ENCODE data around the gene TMEM50B.
"Not testable (repeated sequence)": the region's sequence is repeated elsewhere in the genome, so short reads cannot be mapped to it uniquely, and the experiment has no call there.

The TMEM50B gene
- 66.6 reads per million, percentile 74 among the genes with 10 or more reads in this experiment for total RNA-seq

DNA sequence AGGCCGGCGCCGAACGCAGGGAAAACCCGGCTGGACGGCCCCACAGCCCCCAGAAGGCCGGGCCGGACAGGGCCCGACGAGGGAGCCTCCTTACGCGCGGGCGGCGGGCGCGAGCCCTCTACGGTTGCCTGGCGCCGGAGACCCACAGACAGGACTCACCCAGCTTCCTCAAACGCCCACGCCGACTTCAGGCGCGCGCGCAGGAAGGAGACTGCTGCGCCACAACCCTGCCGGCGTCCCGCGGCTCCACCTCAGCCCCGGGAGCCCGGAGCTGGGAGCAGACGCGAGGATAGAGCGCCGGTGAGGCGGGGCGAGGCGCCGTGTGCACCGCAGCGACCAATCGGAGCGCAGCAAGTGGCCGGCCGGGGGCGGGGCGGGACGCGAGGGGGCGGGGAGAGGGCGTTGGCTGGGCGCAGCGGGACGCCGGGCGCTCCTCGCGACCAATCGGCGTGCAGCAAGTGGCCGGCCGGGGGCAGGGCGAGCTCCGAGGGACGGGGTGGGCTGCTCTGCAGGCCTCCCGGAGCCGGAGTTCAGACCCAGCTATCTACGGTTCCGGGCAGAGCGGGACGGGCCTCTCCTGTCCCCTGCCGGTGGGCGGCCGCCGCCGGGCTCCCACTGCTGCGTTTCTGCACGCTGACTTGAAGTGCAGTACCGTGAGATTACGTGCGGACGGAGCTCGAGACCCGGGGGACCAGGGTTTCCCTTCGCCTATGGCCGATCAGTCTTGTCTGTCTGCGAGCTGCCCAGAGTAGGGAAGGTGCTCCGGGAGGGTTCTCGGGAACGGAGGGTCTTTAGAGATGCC lies at the start of gene TMEM50B:
Gene TMEM50B, minus strand, starts transcription at position 296 of the 802 bp plus-strand sequence. CDS start 11,089 bp downstream, outside the sequence.
- peak; percentile 92 for DNase-seq

DNA sequence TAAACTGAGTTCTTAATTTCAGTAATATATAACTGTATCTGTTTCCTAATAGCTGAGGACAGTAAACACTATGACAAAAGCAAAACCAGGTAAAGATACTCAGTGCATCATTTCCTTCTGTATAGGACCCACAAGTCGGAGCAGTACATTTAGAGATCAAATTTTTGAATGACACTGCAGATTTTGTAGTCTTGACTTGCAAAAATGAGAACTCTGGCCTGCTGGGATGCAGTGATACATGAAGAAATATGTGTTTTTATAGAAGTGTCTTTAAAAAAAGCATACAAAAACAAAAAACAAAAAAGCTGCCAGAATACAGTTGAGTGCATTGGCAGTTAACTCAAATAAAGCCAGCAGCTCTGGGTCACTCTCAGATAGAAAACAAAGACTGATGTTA lies 43.2 kb upstream of the TMEM50B start:
- no peak for DNase-seq

DNA sequence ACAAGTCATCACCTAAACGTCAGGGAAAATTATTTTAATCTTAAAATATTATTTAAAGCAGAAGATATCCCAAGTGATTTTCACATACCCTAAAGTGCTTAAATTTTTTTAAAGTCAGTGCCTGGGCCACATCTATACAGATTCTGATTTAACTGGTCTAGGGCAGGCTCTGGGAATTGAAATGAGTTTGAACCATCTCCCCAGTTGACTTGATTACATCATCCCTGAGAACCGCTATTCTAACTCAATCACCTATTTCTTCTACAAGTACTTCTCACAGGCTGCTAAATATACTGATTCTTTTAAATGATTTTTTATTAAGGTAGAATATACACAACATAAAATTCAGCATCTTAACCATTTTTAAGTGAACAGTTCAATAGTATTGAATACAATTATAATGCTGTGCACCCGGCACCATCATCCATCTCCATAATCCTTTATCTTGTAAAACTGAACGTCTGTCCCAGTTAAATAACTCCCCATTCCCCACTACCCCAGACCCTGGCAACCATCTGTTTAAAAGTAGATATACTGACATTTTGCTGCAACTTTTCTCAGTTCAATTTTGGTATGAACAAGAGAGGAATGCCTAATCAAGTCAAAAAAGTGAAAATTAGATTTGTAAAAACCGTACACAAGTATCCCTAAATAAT lies 42.7 kb upstream of the TMEM50B start:
- no peak for DNase-seq

DNA sequence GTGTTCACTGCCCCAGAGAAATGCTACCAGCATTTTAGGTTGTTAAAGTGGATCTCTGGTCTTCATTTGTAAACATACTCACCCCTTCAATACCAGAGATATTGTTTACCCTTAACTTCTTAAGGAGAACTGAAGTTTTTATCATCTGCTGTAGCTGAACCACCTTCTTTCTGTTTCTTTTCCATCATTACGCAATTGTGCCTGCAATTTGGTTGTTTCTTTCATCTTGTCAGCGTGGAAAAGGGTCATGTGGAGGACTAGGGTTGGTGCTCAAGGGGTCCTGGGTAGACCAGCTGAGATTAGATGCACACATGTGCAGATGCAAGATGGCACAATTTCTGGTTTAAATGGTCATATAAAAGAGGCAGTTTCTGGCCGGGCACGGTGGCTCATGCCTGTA lies 39.1 kb upstream of the TMEM50B start:
- DNase-seq: no peak

DNA sequence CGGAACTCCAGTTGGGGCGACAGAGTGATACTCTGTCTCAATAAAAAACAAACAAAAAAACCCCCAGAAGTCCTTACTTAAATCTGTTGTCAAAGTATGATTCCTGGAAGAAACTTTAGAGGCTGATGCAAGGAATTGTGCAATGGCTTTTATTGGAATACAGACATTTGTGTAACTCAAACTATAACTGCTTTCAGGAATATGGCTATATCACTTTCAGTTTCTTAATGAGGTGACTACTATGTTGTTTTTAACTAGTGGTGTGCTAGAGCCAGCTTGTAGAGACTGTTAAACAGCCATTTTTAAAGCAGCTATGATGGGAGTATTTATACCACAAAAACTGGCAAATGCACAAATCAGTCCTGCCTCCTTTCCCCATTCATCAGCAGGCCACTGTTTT lies 34.5 kb upstream of the TMEM50B start:
- no peak for DNase-seq

DNA sequence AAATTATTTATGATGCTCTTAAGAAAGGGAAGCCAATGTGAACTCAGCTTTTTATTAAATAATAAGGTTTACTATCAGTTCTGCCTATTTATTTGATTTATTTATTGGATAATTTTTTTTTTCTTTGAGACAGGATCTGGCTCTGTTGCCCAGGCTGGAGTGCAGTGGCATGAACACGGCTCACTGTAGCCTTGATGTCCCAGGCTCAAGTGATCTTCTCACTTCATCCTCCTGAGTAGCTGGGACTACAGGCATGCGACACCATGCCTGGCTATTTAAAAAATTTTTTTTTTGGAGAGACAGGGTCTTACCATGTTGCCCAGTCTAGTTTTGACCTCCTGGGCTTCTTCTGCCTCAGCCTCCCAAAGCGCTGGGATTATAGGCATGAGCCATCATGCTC lies 32.7 kb upstream of the TMEM50B start:
- DNase-seq: no peak

DNA sequence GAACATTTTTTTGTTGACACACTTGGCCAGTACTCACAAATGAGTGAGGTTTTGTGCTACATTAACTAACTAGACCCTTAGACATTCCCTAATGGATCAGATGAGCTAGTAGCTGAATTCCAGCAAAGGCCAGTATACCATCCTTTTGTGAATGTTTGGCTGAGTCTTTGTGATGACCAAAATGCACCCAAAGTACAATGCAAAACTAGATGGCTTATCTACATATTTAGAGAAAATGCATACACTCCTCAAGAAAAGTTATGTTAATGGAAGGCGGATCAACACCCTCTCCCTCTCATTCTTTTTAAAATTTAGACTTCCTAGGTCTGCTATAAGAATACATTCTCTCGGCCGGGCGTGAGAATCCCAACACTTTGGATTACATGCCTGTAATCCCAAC lies 31.9 kb upstream of the TMEM50B start:
- no peak for DNase-seq

DNA sequence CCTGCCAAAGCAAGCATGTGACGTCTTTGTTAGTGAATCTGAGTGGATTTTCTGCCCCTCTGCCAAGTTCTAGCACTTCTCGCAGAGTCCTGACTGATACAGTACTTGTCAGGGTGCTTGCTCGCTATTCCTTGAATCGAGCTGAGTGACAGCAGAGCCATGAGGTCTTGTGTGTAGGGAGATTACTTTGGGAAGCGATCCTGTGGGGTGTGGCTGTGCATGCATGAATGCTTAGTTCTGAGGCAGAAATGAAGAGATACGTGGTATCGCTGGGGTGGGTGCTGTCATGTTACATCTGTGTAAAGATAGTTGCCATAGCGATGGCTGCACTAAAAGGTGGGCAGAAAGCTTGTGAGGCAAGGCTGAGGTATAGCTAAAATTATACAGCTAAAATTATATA lies 31.1 kb upstream of the TMEM50B start:
- no peak for DNase-seq

DNA sequence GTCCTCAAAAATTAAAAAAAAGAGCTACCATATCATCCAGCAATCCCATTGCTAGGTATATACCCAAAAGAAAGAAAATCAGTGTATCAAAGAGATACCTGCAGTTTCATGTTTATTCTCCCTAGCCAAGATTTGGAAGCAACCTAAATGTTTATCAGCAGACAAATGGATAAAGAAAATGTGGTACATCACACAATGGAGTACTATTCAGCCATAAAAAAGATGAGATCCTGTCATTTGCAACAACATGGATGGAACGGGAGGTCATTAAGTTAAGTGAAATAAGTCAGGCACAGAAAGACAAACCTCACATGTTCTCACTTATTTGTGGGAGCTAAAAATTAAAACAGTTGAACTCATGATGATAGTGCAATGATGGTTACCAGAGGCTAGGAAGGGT lies 27.2 kb upstream of the TMEM50B start:
- not testable (repeated sequence) for DNase-seq

DNA sequence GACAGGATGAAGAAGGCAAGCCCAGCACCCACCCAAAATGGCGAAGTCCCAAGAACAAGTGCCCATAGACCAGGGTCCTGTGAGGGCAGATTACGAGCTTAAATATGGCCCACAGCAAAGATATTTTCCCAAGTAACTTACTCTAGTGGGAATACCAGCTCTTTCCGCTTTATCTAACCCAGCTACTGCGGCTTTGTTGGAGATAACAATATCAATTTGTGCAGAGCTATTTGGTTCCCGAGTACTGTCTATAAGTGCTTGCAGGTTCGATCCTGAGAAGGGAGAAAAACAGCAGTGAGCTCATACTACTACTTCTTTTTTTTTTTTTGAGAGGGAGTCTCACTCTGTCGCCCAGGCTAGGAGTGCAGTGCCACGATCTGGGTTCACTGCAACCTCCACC lies 26.1 kb upstream of the TMEM50B start:
- DNase-seq: no peak

DNA sequence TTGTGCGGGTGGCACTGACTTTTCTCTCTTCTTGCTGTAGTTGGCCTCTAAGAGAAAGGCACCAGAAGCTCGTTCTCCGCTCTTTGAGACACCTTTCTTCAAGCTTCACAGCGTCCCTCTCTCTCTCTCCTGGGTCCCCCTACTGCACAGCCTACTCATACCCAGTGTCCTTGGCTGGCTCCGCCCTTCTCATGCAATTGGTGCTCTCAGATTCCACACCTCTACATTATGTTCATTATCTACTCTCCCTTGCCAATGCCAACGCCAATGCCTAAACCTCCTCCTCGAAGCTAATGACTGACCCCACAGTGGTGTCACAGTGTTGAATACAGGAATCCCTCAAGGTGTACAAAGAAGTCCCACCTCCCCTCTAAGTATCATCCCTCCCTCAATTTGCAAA lies 16.6 kb upstream of the TMEM50B start:
- no peak for DNase-seq

DNA sequence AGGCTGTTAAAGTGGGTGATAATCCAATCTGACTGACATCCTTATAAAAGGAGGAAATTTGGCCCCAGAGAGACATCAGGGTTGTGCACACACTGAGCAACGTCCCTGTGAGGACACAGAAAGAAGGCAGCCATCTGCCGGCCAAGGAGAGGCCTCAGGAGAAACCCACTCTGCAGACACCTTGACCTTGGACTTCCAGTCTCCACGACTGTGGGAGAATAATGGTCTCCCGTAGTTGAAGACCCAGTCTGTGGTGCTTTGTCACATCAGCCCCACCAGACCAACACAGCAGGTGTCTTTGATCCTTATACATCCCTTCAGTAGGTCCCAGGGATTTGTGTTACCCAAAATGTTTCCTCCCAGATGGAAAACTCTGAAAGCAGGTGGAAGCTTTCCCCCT lies 16.0 kb upstream of the TMEM50B start:
- no peak for DNase-seq

DNA sequence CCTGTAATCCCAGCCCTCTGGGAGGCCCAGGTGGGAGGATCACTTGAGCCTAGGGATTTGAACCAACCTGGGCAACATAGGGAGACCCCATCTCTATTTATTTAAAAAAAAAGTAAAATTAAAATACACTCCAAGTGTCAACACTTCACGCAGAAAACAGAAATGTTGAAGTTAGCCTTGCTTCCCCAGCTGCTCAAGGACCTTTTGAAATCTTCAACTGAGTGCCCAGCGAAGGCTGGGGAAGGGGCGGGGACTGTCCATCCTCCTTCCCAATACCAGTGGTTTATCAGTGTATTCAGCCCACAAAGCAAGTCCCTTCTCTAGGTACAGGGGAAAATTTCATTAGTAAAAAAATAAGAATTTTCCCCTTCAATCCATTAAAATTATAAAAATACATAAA lies 14.0 kb upstream of the TMEM50B start:
- no peak for DNase-seq

DNA sequence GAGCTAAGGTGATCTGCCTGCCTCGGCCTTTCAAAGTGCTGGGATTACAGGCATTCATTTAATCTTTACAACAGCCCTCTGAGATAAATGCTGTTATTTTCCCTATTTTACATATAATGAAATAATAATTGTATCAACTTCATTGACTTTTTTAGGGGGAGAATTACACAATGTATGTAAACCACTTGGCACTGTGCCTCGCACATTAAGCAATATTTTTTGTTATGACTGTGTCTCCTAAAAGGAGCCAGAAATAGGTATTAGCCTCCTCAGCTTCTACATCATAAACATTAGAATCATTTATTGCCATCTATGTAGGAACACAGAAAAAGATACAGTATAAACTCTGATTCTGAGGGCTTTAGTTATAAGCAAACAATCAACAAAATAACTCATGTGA lies 12.8 kb upstream of the TMEM50B start:
- DNase-seq: no peak

DNA sequence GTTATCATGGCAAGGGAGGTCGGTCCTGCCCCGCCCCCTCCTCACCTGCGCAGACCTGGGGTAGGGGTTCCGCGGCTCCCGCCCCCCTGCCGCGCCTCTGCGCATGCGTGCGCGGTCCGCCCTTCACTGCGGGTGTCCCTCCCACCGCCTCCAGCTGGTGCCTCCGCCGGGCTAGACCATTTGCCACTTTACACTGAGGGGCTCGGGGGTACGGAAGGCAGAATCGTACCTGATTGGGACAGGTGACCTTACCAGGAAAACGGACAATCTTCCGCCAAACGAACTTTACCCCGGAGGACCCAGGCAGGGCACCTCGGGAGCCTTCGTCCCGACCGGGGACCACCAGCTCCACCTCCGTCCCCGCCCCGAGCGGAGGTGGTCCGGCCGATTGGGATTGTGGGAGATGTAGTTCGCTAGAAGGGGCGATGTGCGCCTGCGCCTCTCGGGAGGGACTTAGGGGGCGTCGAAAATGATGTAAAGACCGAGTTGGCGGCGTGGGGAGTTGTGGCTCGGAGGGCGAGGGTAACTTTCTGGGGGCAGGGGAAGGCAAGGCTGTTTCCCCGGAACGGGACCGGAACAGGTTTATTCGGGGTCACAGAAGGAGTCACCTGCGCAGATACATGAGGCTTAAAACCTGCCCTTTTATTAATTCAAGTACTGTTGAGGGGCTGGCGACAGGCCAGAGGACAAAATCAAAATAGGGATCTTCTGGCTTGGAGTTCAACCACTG lies 11.8 kb upstream of the TMEM50B start, which contains the start of gene DNAJC28:
Gene DNAJC28, minus strand, starts transcription at position 344 of the 730 bp plus-strand sequence. CDS start 2,323 bp downstream, outside the sequence.
- peak; percentile 90 for DNase-seq

DNA sequence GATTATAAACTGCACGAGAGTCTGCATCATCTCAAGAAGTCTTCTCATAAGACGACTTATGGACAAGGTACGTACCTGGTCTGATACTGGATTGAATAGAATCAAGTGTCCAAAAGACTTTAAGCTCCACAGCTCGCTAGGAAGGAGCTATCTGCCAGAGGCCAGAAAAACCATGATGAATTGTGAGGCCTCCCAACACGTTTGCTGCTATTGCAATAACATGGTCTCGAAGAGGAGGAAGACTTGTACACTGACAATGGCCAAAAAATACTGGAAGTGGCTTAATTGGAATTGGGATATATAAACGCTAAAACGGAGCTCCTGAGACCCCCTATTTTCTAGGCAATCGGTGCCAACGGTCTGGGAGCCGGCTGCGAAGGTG lies 11.2 kb upstream of the TMEM50B start:
- no peak for DNase-seq

DNA sequence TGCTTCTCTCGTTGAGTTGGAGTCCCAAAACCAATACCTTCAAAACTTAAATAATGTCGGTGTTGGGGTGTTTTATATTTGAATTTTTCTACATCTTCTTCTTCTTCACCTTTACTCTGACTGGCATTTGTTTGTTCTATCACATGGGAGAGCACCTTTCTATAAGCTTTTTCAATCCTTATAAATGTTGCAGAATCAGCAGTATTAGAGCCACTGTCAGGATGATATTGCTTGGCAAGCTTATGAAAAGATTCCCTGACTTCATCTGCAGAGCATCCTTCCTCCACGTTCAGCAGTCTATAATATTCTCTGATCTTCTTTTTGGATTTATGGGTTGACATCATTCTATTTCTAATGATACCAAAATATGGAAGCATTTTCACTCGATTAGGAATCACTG lies 9.2 kb upstream of the TMEM50B start:
- no peak for DNase-seq

DNA sequence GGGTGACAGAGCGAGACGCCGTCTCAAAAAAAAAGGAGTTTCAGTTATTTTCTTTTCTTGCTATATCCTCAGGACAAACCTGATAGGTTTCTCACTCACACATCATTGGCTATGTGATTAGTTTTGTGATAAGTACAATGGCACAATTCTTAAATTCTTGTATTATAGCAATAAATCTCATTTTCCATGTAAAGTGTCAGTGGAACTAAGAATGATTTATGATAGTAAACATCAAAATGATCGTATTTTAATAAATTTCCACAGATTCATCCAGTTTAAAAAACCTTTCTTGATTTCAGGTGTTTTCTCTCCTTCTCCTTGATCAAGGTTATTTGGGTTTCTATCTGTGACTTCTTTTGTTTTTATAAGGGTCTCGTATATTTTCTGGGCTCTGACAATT lies 8.2 kb upstream of the TMEM50B start:
- no peak for DNase-seq

DNA sequence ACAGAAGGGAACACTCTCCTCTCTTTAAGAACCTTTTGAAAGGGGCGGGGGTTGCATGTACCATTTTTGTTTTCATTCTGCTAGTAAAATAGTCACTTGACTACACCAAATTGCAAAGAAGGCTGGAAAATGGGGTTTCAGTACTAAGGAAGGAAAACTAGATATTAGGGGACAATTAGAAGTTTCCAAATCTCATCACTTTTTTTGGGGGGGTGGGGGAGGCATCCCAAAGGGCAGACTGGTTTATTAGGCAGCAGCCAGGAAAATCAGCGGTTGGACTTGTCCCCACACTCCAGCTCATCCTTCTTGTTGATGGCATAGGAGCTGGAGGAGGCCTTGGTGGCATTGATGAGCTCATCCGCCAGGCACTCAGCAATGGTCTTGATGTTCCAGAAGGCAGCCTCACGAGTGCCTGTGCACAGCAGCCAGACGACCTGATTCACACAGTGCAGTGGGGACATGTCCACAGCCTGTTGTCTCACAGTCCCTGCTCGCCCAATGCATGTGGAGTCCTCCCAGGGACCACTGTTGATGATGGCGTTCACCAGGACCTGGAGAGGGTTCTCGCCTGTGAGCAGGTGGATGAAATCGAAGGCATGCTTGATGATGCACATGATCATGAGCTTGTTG lies 1.7 kb upstream of the TMEM50B start:
- DNase-seq: no peak

DNA sequence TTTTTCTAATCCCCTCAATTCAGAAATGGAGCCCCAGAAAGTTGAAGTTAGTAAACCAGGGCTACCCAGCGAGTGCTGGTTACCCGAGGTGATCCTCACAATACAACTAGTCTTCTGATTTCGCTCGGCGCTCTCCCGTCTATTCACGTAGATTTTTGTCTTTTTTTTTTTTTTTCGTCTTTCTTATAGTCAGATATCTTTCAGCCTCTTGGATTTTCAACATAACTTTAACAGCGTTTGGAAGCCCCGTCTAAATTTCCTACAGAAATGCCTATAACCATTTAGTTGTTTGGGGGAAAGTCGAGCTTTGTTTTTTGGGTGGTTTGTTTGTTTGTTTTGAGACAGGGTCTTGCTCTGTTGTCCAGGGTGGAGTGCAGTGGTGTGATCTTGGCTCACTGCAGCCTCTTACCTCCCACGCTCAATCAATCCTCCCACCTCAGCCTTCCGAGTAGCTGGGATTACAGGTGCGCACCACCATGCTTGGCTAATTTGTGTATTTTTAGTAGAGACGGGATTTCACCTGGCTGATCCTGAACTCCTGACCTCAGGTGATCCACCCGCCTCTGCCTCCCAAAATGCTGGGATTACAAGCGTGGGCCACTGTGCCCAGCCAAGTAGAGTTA lies 818 bp upstream of the TMEM50B start:
- DNase-seq: no peak

DNA sequence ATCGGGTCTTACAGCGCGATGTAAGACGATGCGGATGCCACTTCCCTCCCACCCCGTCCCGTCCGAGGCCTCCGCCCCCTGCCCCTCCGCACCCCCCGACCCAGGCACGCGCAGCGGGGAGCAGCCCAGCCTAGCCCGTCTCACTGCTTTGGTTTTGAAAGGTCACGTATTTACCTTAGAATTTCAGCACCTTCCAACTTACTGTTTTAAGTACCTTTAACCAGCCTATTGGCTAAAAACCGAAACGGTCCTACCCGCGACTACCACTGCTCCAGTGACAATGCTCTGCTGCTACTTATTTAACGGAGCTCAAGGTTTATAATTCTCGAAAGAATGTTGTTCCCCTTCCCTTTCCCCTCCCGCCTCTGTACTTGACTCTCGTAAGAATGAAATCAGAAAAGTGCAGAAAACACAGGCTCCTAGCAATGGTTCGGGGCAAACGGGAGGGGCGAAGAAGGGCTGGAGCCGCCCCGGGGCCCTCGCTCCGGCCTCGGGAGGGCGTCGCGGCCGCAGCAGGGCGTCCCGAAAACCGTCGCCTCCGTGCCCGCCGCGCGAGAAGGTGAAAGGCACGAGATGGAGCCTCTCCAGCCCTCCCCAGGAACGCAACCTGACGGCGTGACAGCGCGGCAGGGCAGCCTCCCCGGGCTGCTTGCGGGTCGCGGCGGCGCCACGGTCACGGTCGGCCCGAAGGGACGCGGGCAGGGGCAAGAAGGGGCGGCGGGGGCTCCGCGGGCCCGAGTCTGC lies 667 bp downstream of the TMEM50B start:
- DNase-seq: peak; percentile 30

DNA sequence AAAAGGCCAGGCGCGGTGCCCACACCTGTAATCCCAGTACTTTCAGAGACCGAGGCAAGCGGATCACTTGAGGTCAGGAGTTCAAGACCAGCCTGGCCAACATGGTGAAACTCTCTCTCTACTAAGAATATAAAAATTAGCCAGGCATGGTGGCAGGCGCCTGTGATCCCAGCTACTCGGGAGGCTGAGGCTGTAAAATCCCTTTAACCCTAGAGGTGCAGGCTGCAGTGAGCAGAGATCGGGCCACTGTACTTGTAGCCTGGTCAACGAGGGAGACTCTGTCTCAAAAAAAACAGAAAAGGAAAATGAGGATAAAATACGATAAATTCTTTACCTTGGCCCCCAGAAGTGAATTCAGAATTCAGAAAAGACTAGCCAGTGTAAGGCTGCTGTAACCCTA lies 1.6 kb downstream of the TMEM50B start:
- no peak for DNase-seq
